Right ventricle myocardium superior (tissue), 1 donor: ENCODE measurements around the gene TBKBP1. TPM values are rescaled to one million over a fixed set of nuclear protein-coding genes. Genes with fewer than 3 reads are reported as not detected.

ENCODE experiments used
- ATAC-seq: fragments of 200-7000 bp; cut with Tn5 transposase; one replicate; pipeline ENCODE4 v1.9.1; 2020; ENCODE audit warnings: mild to moderate bottlenecking; ENCODE audit not compliant: poor library complexity
- DNase-seq: peaks from one replicate; pipeline ENCODE4 v3.0.0-alpha.2; 2020
- intact Hi-C: fragments of 100-400 bp; cut with DNase I; formaldehyde crosslinking; loops from one replicate; pipeline ENCODE4 v1.11.2; 2022
- total RNA-seq: library from RNA; stranded (reverse); fragmentation: NEBNext Ultra II Directional; extraction: Animal tissue kit (Norgen Biotek cat#: 25700); gene quantifications from one replicate; pipeline ENCODE4 v1.2.1, GENCODE V29; 2021
- donor health status: DM: no; HTN: yes; CAD: no; lungs with severe emphysema.

The TBKBP1 gene
- total RNA-seq, 1 donor from 2014 or later, result 16.3 TPM

DNA sequence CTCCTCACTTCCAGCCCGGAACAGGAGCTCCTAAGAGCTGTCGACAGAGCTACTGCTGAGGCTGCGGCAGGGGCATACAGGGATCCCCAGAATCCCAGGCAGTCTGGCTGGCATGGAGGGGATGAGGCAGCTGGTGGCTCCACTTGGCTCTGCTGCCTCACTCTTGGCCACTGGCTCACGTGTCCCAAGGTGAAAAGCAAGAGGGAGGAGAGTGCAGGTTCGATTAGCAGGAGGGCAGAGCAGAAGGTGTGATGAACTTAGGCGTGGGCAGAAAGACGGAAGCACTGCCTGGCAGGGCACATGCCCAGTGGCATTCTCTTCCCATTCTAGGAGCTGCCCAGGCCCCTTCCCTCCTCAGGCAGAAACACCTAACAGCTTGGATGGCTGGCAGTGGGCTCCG is 27.8 kb downstream of the TBKBP1 start:
- no peak for DNase-seq
- ATAC-seq, result no peak
- intact Hi-C loops, result no loop called here

DNA sequence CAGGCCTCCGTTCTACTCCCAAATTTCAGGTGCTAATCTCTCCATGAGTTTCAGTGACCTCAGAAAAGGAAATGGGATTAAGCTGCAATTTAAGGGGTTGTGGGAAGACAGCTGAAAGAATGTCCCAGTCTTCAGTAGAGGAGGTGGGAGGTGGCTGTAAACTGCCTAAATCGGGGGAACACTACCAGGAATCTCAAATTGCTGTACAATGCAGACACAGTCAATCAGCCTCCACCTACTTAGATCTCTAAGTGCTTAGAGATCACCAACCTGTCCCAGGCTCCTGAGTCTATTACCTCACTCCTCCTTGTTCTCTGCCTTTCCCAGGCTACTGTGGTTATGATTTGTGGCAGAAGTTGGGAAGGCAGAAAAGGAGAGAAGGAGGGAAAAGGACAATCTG is 30.7 kb downstream of the TBKBP1 start:
- DNase-seq (no peak), ATAC-seq (no peak)
- intact Hi-C loops, result no loop called here

DNA sequence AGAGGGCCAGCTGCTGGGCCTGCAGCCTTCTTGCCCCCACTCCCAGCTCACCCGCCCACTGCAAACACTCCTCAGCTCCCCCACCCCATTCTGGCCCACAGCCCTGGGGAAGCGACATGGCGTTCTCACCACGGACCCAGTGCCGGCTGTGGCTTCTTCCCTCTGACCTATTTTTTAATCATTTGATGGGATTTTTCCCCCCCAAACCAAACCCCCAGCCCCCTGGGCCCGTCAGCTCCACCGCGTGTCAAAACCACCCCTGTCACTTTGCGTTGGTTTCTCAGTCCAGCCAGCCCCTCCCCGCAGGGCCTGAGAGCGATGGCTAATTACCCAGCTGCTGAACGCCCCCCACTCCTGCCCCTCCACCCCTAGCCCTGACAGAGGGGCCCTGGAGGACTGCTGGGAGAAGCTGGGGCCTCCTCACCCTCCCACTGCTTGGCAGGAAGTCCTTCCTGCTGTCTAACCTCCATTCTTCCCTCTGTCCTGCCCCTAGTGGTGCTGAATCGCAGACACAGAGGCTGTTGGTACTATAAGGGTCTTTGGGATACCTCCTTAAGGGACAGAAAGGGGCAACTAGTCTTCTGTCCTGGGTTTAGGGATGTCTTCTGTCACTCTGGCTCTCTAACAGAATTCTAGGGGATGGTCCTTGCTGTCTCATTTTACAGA is 31.6 kb downstream of the TBKBP1 start:
- intact Hi-C loops, result no loop called here
- peak; percentile 8 for DNase-seq
- no peak for ATAC-seq

DNA sequence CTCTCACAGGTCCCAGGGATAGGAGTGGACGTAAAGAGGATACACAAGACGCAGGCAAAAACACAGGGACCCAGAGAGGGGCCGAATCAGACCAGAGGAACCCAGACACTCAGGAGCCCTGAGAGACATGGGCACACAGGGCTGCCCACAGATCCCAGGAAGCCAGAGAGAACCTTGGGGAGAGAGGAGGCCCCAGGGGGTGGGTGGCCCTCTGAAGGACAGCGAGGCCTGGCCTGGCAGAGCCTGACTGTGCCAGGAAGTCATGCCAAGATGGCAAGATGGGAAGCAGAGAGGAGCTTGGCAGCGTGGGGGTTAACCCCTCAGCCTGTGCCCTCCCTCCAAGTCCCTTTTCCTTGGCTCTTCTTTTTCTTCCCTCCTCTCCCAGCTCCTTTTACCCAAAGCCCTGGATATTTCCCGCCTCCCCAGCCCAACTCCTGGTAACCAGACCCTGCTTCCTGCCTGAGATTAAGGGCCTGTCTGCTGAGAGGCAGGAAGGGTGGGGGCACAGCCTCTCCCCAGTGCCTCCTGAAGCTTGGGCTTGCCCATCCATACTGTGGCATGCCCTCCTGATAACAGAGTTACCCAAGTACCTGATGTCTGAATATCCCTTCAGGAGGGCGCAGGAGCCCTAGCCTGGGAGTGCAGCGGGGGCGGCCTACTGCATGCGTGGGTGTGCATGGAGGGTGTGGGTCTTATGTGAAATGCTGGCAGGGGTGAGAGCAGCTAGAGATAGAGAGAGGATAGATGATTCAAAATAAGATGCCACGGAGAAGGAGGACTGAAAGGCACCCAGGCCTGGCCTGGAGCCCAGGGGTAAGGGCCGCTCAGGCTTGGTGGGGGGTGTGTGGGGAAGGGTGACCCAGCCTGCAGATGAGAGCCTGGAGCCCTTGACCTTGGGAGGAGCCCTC is 33.1 kb downstream of the TBKBP1 start:
- intact Hi-C loops, result no loop called here
- DNase-seq (no peak), ATAC-seq (no peak)

DNA sequence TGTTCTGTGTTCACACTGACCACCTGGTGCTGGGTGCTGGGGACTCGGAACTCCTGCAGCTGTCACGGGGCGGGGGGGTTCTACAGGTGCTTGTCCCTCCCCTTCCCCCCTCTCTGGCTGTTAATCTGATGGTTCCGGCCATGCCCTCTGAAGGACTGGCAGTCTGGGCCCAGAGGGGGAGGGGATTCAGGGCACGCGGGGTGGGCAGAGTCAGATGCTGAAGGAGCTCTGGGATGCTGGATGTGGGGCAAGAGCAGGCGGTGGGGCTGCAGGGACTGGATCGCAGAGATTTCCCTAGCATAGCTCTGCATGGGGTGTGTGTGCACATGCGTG is 33.7 kb downstream of the TBKBP1 start:
- DNase-seq (no peak), ATAC-seq (no peak)
- intact Hi-C loops, result no loop called here

DNA sequence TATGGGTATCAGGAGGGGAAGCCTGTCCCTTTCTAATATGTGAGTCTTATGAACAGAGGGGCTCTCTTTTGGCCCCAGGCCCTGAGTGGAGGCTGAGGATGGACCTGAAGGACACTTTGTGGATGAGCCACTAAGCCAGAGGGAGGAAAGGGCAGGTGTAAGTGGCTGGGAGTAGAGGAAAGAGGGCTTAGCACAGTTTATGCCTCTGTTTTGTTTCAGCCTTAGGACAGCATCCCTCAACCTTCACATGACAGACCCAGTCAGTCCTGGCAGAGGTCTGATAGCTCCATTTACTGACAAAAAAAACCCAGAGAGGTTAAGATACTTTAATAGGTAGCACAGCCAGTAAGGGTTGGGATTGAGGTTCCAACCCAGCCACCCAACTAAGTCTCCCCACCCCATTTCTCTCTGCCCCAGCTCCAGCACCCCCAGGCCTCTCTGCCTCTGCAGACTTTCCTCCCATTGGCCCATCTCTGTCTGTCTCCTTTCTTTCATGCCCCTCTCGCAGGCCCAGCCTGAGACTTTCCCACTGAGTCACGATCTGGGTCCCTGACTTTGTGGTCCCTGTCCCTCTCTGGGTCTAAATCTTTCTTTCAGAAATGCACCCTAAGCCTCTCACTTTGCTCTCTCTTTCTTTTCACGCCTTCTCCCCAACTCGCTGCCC is 34.4 kb downstream of the TBKBP1 start:
- ATAC-seq (no peak), DNase-seq (no peak)
- intact Hi-C loops, result no loop called here

DNA sequence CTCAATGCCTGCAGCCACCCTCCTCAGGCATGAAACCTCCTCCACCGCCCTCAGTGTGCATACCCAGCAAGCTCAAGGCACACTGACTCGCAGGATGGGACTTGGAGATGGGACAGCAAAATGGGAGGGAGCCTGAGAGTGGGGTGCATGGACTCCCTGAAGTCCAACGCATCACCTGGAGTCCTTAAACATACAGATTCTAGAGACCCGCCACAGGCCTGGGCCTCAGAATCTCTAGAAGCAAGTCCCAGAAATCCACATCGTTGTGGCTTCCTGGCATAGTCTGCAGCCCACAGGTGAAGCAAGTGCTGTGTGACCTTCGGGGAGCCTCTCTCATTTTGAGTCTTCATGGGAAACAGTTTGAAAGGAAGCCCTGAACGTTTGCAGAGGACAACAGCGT is 35.5 kb downstream of the TBKBP1 start:
- DNase-seq (no peak), ATAC-seq (no peak)
- intact Hi-C loops, result no loop called here

DNA sequence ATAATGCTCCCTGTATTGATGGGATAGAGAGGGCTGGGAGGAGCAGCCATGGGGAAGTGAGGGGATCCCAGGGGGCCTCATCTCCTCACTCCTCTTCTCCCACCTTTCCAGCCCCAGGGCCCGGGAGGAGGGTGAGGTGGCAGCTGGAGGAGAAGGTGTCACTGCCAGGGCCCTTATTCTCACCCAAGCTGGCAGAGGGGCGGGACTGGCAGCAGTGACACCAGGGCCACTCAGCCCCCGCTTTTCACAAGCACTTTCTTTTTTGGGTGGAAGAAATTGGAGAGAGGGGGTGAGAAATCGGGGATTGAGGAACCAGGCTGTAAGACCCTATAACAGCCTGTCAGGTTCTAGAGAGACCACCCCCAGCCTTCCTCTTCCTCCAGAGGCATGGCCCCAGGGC is 36.7 kb downstream of the TBKBP1 start:
- DNase-seq (no peak), ATAC-seq (no peak)
- intact Hi-C loops, result no loop called here

DNA sequence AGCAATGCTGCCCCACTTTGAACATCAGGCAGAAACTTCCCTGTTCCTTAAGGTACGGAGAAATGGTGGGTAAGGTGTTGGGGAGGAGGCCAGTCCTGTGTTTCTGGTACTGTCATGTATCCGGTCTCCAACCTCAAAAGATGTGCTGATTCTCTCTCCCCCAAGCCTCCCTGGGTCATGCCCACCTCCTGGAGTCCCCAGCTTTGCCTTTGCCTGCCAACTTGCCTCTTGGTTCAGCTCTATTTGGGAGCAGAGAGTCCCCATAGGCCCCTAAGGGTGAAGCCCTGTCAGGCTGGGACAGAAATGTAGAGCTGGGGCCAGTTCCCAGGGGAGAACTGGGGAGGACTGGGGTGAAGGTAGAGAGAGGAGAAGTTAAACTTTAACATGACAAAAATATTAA is 37.4 kb downstream of the TBKBP1 start:
- intact Hi-C loops, result no loop called here
- no peak for ATAC-seq
- no peak for DNase-seq

DNA sequence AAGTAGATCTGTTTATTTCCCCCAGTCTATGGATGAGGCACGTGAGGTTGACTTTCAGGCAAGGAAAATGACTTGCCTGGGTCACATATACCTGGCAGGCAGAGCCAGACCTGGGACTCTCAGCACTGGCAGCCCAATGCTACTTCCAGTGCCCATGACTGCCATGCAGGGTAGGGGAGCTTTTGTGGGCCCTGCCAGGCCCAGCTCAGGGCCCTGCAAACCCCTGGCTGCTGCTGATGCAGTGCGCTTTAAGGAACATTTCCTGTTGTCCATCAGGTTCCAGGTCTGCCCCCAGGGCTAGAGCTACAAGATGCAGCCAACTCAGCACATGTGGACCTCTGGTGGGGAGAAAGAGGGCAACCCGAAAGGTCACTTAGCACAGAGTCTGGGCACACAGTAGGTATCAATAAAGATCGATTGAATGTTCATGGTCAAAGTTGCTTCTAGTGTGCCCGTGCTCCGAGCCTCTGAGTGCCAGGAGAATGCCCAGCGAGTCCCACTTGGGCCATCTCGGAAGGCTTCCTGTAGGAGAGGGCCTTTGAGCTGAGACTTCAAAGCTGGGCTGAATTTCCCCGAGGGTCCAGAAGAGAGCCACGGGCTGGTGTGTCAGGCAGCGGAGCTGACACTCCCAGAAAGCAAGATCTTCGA is 38.6 kb downstream of the TBKBP1 start:
- intact Hi-C loops, result no loop called here
- DNase-seq (no peak), ATAC-seq (no peak)

DNA sequence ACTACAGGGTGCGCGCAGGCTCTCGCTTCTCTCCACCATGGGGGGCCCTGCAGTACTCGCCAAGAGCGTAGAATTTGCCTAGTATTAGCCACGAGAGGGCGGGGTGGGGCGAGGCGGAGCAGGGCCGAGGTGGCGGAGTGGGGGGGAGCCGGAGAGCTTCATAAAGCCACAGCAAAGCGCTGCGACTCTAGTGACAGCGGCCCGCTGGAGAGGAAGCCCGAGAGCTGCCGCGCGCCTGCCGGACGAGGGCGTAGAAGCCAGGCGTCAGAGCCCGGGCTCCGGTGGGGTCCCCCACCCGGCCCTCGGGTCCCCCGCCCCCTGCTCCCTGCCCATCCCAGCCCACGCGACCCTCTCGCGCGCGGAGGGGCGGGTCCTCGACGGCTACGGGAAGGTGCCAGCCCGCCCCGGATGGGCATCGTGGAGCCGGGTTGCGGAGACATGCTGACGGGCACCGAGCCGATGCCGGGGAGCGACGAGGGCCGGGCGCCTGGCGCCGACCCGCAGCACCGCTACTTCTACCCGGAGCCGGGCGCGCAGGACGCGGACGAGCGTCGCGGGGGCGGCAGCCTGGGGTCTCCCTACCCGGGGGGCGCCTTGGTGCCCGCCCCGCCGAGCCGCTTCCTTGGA is 39.2 kb downstream of the TBKBP1 start, which contains the start of gene TBX21:
Gene TBX21, plus strand, starts transcription at position 190 of the 627 bp plus-strand sequence. Its CDS starts 219 bp downstream, at position 409.
- intact Hi-C loops, result no loop called here
- DNase-seq (peak; percentile 78), ATAC-seq (peak; percentile 84)

DNA sequence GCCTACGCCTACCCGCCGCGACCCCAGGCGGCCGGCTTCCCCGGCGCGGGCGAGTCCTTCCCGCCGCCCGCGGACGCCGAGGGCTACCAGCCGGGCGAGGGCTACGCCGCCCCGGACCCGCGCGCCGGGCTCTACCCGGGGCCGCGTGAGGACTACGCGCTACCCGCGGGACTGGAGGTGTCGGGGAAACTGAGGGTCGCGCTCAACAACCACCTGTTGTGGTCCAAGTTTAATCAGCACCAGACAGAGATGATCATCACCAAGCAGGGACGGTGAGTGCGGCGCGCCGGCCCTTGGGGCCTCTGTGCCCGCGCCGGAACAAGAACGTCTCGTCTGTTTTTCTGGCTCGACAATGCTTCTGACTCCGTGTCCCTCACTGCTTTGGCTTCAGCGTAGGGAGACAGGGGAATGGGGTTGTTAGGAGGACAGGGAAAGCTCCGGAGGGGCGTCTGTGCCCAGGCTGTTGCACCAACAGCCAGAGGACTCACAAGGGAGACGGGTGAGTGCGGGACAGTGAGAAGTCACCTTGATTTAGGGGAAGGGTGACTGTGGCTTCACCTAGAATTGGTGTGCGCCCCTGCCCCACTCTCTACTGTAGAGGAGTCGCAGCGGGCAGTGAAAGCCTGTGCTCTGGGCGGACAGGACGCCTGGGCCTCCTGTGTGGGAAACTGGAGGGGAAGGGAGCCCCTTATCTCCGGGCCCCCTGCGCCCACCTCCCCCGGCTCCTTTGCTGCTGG is 39.9 kb downstream of the TBKBP1 start:
- ATAC-seq (peak; percentile 11), DNase-seq (no peak)
- intact Hi-C loops, result no loop called here

DNA sequence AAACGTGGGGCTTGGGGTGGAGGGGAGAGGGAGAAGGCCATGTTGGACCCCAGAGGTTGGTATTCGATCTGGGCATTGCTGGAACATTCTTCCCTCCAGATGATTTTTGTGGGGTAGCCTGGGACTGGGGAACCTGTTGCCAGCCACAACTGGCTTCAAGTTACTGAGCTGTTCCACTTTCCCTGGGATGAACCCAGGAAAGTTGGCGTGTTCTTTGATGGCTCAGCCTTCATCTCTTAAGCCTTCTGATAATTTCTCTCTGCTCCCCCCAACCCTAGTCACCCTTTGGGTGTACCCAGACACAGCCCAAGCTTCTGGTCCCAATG is 41.1 kb downstream of the TBKBP1 start:
- ATAC-seq (no peak), DNase-seq (no peak)
- intact Hi-C loops, result no loop called here

DNA sequence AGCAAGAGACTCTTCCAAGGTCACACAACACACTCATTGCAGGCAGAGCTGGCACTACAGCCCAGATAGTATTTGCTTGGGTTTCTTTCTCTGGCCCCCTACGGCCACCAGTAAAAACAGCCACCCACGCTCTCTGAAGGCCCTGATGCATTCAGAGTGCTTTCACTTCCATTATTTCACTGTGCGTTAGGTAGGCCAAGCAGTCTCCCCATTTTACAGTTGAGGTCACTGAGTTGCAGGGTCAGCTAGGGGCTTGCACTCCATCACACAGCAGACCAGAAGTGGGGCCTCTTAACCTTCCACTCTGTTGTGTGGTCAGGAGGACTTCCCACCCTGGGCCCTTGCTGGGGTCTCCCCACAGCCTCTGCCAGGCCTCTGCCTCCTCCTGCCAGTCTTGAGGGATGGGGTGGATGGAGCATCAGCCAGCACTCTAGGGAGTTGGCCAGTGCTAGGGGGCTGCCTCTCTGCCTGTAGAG is 41.6 kb downstream of the TBKBP1 start:
- no peak for ATAC-seq
- intact Hi-C loops, result no loop called here
- DNase-seq, result no peak

DNA sequence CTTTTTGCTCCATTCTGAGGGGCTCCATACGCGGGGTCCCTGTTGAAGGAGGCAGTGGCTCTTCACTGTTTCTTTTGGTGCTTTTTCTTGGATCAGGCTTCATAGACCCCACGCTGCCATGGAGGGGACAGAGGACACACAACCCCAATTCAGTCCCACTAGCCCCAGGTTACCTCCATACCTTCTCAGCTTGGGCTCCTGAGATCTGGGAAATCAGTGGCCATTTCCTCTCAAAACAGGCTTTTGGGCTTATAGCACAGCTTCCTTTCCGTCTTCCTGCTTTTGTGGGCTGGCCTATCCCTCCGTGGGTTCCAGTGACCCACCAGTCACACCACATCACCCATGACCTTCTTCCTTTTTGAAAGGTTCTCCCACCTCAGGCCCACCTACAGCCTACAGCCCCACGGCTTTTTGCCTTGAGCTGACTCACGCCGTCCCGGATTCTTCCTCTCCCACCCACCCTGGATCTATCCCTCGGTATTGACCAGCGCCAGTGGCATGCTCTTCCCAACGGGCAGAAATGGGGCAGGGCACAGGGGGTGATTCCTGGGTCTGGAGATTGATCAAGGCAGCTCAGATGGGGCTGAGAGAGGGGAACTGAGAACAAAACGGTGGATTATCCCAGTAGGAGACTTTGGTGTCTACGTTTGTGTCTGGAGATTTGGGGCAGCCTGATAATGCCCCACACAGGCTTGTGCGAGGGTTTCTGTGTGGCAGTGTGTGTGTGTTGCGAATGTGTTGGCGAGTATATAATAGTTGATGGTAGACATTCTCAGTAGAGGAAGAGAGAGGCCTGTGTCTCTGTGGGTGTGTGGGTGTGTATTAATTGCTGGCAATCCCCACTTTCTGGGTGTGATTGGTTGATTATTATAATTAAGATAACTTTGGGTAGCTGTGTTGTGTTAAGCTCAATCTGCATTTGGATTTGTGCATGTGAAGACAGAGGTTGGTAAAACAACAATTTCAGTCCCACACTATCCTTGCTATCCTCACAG is 42.8 kb downstream of the TBKBP1 start:
- DNase-seq (no peak), ATAC-seq (no peak)
- intact Hi-C loops, result no loop called here

DNA sequence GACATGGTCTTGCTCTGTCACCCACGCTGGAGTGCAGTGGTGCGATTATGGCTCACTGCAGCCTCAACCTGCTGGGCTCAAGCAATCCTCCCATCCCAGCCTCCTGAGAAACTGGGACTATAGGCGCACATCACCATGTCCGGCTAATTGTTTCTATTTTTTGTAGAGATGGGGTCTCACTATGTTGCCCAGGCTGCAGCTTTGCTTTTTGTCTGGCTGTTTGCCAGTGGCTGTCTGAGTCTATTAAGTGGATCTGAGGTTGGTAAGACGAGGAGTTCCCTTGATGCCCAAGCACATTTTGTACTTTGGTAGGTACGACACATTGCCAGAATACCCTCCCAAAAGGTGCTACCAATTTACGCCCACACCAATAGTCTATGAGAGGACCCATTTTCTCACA is 44.2 kb downstream of the TBKBP1 start:
- DNase-seq (no peak), ATAC-seq (no peak)
- intact Hi-C loops, result no loop called here

DNA sequence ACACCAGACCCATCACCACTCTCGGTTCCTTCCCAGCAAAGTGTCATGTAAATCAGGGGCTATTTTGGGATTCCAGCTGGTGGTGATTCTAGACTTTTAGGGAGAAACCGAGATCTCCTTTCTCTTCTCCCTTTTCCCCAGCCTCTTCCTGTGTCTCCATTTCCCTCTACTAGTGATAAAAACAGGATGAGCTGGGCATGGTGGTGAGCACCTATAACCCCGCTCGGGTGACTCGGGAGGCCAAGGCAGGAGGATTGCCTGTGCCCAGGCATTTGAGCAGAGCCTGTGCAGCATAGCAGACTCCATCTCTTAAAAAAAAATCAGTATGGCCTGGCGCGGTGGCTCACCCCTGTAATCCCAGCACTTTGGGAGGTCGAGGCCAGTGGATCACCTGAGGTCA is 45.2 kb downstream of the TBKBP1 start:
- intact Hi-C loops, result no loop called here
- no peak for ATAC-seq
- DNase-seq, result no peak
